SKM-1 (cell line): Measurements from ENCODE around the gene CARNS1.
"Not testable (repeated sequence)": the region's sequence is repeated elsewhere in the genome, so short reads cannot be mapped to it uniquely, and the experiment has no call there.

ENCODE experiments used
- DNase-seq: peaks from one replicate; lab custom pipeline; 2025; ENCODE audit not compliant: unreplicated experiment; lab: John Stamatoyannopoulos, UW

Gene CARNS1

DNA sequence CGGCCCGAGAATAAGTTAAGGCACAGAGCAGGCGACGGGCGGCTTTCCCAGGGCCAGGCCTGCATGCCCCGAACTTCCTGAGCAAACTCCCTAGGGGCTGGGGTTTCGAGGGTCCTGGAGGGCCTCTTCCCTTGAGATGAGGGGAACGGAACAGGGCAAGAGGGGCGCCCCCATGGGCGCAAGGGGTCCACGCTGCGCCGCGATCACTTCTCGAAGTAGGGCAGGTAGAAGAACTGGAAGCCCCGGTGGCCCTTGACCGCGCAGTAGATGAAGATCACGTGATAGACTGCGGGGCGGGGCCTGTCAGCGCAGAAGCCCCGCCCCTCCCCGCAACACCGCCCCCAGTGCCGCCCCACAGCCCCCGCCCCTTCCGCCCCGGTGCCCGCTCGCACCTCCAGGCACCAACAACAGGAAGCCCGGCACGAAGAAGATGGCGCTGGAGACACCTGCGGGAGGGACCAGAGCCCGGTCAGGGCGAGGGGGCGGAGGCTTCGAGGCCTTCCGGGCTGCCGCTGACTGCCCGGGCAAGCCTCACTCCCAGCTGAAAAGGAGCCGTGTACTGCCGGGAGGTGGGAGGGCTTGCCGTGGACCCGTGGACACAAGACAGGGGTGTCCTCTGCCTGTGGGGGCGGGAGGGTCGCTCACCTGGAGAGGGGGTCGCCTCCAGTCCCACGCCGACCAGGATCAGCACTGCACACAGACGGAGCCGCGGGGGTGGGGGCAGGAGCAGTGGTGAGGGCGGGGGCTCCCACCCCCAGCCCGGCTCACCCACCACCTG, 49.1 kb downstream of the CARNS1 start:
- DNase-seq = peak; percentile 68

DNA sequence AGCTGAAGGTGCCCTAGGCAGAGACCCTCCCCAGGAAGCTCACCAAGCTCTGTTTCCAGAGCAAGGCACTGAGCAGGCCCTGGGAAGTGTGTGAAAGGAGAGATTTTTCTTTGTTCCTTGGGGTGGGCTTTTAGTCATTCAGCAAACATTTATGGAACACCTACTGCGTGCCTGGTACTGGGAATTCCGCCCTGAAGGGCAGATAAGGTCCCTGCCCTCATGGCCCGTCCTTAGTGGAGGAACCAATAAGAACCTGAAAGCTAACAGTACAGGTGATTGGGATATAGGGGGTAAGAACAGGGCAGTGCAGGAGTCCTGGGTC, 49.7 kb downstream of the CARNS1 start:
- DNase-seq = no peak

DNA sequence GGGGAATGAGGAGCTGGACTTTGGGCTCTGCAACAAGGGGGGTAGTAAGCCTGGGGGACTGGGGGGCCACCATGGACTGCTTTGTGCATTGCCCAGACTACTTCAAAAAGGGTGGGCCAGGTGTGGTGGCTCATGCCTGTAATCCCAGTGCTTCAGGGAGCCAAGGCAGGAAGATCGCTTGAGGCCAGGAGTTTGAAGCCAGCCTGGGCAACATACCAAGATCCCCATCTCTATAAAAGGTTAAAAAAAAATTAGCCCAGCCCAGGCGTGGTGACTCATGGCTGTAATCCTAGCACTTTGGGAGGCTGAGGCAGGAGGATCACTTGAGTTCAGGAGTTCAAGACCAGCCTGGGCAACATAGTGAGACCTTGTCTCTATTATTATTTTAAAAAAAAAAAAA, 50.1 kb downstream of the CARNS1 start:
- not testable (repeated sequence) for DNase-seq

DNA sequence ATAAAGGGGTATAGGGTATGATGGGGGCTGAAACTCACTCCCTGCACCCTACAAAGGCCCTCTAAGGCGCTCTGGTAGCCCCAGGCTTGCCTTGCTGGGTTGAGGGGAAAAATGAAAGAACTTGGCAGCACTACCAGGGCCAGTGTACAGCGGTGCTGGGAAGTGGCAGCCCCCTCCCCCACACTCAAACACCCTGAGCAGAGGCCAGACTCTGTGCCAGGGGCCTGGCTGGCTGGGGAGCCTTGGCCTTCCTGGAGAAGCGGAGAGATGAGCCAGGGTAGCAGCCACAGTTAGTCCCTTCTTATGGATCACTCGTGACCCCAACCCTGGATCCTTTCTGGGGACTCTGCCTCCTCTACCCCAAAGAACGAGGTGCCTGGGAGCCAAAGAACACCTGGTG, 50.9 kb downstream of the CARNS1 start:
- DNase-seq = no peak

DNA sequence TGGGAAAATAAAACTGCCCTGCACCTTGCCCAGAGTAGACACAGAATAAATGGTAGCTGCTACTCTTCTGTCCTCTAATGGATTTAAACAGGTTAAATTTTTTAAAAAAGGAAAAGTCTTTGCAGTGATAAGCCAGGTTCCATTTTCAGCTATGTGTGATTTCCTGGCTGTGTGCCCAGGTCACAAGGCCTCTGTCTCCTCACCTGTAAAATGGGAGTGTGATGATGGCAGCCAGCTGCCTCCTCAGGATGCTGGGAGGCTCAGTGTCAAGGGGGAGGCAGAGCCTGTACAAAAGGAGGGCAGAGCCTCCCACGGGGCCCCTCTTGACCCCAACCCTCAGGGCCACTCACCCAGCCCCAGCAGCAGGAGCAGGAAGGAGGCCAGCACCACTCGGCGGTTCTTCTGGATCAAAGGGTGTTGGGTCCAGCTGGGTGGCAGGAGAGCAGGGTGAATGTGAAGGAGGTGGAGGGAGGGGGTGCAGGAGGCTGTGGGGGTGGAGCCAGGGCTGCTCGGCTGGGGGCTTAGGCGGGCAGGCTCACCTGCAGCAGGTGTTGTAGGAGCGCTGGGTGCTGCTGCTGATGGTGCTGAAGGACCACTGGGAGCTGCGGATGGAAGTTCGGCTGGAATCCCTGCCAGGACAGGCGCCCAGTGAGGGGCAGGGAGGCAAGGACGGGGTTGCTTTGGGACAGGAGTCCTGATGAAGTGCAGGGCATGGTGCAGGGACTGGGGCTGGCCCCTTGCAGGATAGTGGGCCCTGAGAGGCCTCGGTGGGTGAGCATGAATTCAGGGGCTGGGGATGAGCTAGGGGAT, 51.7 kb downstream of the CARNS1 start:
- DNase-seq = no peak

DNA sequence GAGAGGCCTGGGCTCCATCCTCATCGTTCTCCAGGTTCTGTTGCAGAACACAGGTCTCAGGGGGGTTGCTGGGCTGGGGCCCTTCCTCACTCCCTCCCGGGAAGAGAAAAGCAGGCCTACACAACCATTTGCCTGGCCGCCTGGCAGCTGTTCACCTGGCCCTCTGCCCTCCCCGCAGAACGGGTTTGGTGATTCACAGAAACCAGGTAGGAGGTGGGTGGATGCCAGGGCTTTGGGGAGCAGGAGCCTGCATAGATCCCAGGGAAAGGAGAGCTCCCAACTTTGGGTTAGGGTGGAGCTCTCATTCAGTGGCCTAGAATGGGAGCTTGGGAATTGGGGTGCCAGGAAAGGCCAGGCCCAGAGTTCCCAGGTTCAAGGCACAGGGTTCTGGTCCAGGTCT, 52.6 kb downstream of the CARNS1 start:
- DNase-seq = no peak

DNA sequence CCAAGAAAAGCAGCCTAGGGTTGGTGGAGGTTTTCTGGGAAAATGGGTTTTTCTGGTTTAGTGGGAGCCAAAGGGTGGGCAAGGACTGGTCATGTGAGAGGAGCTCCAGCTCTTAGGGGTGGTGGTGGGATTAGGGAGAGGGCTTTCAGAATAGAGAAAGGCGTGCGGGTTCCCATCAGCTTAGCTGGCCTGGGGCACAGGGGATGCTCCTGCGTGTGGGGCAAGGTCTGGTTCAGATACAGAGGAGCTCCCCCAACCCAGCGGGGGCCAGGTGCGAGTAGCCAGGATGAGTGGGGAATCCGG, 52.9 kb downstream of the CARNS1 start:
- DNase-seq = no peak

DNA sequence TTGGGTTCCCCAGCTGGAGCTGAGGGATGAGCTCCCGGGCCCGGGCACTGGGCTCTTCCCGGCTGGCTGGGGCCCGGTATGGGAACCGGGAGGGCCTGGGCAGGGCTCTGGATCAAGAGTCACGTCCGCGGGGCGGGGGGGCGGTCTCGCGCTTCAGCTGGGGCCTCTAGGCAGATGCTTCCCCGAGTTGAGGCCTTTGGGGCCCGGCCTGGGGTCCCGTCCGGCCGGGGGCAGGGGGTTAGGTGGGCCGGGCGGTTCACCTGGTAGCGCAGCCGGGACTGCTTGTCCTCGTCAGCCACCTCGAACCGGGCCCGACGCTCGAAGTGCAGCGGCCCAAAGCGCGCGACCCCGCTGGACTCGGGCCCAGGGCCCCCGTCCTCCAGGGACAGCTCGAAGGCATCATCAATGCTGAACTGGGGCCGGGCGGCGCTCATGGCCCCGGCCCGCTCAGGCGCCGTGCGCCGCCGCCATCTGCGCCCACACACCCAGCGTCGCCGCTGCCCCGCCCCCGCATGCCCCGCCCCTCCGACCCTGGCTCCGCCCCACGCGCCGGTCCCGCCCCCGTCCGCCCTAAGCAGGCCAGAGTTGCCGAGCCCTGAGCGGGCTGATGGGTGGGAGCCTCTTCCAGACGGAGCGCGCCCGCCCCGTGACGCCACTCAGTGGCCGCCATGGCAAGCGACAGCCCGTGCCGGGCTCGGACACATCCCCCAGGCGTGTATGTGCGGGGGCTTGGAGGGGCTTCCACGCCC, 53.5 kb downstream of the CARNS1 start, which contains the start of gene TMEM134:
Gene TMEM134 (minus strand): TSS at position 493 of the 749 bp plus-strand sequence. CDS start 59 bp downstream, at position 434.
- peak; percentile 67 for DNase-seq

DNA sequence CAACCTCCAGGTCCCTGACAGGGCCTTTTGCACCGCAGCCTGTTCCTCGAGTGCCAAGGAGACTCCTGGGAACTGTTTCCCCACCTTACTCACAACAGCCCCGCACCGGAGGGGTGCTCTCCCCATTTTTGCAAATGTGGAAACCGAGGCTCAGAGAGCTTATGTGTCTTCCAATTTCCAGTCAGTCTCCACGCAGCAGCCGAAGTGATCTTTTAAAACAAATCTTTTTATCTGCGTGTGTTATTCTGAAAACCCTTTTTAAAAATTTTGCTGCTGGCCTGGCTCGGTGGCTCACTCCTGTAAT, 54.0 kb downstream of the CARNS1 start:
- no peak for DNase-seq

DNA sequence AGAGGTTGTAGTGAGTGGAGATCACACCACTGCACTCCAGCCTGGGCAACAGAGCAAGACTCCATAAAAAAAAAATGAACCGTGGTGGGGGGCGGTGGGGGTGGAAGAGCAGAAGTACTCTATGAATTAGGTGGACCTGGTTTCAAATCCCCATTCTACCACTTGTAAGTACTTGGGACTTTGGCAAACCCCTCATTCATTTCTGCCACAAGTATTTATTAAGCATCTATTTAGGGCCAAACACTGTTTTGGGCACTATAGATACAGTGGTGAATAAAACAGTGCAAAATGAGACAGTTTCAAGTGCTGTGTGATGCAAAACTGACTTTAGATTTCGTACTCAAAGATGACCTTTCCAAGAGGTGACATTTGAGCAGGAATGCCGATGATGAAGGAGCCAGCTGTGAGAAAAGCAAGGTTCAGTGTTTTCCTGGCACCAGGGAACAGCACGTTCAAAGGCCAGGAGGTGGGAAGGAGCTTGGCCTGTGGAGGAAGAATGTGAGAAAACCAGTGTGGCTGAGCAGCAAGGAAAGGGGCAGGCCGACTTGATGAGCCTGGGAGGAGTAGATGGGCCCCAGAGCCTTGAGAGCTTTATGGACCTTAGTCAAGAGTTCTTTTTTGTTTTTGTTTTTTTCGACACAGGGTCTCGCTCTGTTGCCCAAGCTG, 55.0 kb downstream of the CARNS1 start:
- no peak for DNase-seq

DNA sequence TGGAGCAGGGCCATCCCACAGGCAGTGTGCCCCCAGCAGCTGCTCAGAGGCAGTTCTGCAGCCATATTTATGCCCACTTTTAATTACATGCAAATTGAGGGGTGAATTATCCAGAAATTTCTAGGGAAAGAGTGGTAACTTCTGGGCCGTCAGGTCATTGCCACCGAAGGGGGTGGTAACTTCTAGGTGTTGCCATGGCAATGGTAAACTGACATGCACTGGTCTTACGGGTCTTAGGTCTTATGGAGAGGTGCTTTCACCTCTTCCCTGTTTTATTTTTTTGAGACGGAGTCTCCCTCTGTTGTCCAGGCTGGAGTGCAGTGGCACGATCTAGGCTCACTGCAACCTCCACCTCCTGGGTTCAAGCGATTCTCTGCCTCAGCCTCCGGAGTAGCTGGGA, 57.4 kb downstream of the CARNS1 start:
- no peak for DNase-seq
